Cerebellar nuclear complex (tissue), 1 donor: ENCODE results near the gene PROS1.

Experiments used
- DNase-seq, 2 experiments: peaks; one replicate each; lab custom pipeline; 2025; lab: John Stamatoyannopoulos, UW

The PROS1 gene

DNA sequence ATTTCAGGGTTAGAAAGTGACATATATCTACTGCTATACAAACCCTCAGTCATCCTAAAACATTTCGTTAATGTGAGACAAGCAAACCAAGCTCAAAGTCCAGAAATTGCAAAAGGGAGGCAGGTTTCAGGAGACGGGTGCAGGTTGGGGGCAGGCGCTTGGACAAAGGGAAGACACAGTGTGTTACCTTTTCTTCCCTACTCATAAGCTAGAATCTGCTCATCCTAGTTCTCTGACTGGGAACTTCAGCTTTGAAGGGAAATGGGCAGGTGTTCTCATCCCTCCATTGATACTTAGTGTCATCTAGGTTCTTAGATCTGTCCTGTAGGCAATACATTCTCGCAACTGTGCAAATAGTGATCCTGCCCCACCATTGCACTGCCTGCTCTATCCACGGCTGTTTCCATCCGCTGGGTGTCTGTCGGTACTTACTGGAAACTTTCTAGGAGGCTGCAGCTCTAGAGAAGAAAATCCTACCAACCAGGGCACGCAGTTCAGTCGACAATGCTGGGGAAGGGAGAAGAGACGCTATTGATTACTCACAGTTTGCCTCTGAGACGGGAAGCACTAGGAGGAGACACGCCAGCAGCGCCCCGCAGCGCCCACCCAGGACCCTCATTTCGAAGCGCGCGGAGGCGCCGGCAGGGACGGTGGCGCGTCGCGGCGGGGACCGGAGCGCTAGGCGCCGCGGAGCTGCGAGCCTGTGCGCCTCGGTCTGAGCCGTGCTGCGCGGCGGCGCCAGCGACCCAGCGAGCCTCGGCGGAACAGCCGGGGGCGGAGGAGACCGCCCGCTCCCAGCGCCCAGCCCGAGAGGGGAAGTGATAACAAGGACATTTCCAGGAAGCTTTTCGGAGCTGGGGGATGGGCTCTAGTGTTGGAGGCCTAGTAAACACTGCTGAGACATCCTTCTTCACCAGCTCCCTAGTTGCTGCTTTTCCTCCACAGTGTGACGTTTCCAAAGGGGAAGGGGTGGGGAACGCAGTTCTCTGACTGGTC lies at the start of gene PROS1:
TSS of gene PROS1 (minus strand) at position 766 of the 996 bp plus-strand sequence. CDS start at position 619, 147 bp downstream.
- DNase-seq = peak in 1 of 2 experiments; percentile 4

DNA sequence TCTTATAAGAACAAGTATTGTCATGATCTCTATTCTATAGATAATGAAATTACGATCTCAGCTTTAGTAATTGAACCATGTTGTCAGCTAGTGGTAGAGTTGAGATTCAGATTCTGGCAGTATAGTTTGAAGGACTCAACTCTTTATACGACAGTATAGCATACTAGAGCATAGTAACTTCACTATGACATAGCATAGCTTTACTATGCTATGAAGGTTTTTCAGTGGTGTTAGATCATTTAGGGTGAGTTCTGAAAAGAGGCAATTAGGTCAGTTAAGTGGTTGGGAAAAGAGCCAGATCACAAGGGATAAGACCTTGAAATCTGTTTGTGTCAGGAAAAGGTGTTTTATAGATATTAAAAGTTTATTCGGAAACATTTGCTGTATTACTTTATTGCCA lies 46.6 kb upstream of the PROS1 start:
- no peak for DNase-seq

DNA sequence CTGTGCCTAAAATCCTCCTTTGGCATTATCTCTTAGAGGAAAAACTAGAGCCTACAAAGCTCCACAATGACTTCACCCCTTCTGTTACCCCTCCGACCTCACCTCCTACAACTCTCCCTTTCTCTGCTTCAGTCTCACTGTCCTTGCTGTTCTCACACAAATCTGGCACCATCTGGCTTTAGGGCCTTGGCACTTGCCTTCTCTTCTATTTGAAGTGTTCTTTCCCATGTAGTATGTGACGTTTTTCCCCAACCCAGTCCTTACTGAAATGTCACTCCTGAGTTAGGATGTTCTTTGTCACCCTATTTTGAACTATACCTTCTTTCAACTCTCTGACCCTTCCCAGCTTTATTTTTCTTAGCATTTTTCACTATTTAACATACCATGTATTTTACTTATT lies 46.0 kb upstream of the PROS1 start:
- no peak for DNase-seq

DNA sequence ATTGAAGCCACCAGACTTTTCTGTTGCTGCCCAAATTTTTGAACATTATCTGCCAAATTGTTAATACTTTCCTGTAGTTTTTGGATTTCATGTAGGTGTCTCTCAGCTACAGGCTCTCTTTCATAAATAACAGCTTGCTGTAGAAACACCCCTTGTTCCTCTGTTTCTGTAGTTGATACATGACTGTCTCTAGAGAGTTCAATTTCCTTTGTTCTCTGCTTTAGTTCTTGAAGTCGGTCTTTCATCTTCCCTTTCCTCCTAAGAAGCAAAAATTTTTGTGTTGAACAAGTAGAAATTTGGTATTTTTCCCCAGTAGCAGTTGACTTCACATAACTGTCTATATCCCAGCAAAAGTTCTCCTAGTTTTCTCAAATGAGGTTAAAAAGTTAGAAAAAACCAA lies 41.3 kb upstream of the PROS1 start:
- DNase-seq = no peak

DNA sequence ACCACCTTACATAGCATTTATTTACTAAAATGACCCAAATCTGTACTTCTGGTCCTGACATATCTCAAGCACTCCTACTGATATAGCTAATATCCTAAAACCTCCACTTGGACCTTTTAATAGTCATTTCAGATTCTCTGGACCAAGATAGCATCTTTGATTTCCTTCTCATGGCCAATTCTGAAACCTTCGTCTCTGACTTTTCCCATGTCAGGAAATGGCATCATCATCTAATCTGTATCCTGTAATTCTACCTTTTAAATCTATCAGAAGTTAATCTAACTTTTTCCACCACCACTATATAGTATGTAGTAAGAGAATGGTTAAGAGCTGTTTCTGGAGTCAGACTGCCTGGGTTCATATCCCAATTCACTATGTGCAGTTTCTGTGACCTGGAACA lies 38.5 kb upstream of the PROS1 start:
- no peak for DNase-seq

DNA sequence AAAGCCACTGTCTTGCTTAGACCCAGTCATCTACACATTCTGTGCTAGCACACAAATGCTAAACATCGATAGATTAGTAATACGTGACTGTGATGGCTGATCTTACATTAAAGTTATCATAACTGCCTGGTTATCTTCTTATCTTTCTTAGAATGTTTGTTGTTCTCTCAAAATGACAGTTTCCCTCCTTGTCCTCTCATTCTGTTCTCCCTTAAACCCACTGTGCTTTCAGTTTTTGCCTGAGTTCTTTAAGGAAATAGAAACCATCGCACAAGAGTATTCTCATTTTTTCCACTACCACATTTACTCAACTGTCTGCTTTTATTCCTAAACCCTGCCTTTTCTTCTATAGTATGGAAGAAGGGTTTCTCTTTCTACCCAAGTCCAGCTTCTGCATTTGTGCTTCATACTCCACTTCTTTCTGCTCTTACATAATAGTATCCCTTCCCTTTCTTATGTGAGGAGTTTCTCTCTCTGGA lies 37.6 kb upstream of the PROS1 start:
- no peak for DNase-seq

DNA sequence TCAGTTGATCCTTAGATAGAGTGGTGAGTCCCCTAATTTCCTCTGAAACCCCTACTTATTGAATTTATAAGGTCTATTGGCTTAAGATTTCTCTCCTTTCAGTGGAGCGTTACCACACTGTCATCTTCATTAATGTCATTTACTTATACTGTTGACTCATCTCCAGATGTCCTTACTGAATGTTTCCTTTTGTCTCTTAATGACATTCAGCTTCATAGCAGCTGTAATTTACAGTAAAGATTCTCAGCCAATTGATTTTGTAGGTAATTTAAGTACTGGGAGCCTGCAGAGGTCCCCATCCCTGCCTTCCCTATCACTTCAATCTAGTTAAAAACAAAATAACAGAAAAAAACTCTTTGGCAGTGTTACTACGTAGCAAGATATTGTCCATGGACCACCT lies 35.9 kb upstream of the PROS1 start:
- DNase-seq = no peak

DNA sequence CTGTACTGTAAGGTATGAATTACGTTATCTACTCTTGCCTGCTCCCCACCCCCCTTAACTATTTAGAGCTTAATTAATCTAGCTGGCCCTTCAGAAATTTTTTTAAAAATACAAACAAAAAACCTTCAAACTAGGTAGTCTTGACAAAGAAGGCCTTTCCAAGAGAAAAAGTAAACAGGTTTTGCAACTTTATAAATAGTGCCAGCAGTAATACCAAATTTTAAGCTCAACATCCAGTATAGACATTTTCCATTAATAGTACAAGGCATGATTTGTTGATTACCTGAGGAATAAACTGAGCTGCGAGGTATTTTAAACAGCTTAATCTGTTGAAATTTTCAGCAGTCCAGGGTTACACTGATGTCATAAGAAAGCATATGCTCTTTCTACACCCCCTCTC lies 34.6 kb upstream of the PROS1 start:
- no peak for DNase-seq

DNA sequence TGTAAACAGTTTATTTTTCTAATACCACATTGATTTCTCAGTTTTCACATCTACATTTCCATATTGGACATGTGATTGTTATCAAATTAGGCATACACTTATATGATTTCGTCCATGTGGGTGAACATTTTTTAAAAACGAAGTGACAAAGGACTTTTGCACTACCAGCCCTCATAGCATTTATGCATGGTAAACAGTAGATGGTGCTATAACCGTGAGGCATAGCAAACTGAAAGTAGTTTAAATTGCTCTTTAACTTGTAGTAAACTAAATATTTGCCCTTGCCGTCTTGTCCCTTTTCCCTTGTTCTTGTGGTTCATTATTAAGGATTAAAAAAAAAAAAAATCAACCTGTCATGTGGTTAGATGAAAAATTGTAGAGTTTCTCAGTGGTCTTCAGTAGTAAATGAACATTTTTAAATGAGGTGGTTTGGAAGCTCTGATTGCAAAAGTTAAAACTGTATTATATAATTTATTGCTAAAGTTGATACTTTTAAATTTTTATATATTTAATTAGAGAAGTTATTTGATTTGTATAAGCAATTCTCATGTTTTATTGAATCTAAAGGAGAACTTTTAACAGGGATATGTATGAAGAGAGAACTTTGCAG lies 30.7 kb upstream of the PROS1 start:
- no peak for DNase-seq

DNA sequence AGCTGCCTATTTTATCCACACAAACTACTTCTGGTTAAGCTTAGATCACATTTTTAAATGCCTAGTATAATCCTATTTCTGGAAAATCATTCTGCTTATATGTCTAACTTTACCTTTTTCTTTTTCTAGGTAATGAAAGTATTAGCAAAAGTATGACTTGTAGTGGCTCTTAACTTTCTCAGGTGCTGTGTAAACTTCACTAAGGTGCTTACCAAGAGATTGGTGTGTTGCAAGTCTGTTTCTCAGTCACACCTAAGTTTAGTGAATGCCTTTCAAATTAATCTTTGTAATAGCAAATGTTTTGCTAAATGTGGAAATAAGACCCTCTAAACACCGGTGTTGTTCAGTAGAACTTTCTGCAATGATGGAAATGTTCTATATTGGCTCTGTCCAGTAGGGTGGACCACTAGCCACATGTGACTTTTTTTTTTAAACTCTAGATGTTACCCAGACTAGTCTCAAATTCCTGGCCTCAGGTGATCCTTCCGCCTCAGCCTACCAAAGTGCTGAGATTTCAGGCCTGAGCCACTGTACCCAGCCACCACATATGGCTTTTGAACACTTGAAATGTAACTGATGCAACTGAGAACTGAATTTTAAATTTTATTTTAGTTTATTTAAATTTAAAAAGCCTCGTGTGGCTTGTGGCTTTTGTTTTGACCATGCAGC lies 28.3 kb upstream of the PROS1 start:
- DNase-seq = no peak

DNA sequence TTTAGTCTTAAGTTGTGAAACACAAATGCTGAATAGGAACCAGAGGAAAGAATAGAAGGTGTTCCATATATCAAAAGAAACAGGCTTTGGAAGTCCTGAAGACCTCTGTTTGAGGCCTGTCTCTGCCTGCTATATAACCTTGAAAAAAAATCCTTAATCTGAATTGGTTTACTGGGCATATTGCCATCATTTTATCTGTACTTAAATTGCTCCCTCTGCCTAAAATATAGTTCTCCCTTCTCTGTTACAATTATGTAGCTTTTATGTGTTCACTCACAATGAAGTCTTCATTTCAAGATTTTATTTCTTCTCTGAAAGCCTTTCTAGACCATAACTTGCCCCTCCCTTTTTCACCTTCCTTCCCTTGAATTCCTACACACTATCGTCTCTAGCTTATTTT lies 27.5 kb upstream of the PROS1 start:
- no peak for DNase-seq

DNA sequence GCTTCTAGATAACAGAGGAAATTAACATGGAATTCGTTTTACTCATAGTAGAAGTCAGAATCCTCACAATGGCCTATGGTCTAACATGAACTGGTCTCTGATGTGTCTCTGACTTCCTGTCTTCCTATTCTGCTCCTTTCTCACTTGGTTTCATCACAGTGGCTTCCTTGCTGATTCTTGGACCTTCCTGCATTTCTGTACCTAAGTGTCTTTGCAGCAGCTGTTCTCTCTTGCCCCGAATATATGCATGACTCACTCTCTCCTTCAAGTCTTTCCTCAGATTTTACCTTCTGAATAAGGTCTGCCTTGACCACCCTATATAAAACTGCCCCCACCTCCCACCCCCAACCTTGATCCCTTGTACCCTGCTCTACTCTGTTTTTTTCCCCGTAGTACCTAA lies 20.4 kb upstream of the PROS1 start:
- DNase-seq = no peak

DNA sequence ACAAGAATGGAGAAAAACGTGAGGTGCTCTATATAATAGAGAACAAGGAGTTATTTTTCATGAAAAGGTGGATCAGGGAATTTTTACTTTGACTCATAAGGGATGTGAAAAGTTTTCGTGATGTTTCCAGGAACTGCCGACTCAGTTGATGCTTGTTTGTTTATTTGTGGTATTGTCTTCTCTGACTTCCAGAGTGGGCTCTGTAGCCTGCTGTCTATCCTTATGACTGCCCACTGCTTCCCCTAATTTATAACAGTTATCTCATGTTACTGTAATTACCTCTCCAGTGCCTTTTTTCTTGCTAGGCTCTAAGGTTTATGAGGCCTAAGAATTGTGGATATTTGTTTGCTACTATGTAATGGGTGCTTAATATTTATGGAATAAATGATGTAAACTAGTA lies 18.5 kb upstream of the PROS1 start:
- DNase-seq = no peak

DNA sequence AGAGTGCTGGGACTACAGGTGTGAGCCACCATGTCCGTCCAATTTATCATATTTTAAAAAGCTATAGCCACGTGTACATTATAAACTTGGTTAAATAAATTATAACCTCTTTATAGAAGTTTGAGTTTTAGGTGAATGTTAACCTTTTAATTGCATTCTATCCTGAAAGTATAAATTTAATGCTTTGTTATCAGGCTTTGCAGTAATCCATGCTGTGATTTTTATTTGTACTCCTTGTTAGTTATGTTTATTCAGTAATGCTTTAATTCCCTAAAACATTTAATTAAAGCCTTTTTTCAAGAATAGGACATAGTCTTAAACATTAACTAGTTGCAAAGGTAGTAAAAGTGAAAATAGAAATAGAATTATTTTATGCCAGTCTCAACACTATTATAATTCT lies 17.9 kb upstream of the PROS1 start:
- no peak for DNase-seq

DNA sequence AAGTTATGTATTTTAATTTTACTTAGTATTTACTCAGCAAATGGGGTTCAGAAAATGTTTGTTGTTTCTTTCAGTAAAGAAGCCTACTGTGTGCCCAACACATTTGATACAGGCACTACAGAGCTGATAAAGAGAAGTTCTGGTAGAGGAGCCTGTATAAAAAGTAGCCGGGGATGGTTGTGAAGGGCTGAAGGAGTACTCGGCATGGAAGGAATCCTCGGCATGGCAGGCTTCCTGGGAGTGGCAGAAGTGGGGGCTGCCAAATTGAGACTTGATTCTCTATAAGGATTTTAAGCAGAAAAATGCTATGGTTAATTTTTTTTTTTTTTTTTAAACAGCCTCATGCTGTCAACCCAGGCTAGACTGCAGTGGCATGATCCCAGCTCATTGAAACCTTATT lies 15.5 kb upstream of the PROS1 start:
- DNase-seq = no peak

DNA sequence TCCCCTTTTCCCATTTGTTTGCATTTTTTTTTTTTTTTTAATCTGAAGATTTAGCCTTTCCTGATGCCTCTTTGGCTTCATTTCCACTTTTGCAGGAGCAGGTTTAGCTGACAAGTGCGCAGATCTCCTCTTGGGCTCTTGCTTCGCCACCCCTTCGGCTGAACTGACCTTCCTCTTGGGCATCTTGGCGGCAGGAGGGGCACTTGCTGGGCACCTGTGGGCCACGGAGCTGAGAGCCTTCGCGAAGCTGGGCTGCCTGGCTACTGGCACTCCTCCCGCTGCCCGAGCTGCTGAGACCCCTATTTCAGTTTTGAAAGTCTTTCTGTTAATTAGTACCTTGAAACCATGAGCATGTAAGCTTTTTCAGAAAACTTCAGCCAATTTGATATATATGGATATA lies 15.1 kb upstream of the PROS1 start:
- DNase-seq = no peak

DNA sequence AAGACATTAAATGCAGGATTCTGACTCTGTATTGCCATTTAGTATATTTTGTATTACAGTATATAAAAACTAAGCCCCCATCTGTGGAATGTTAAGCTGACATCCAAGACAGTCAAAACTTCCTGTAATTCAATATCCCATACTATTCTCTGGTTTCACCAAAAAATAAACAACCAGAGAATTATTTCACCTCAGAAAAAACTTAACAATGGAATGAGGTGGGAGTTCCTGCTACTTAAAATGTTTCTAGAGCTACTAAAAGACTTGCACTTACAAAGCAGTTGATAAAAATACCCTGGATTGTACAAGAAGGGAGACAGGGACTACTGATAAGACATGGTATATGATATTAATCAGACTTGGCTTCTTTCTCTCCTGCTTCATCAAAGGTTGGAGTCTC lies 14.6 kb upstream of the PROS1 start:
- DNase-seq = no peak

DNA sequence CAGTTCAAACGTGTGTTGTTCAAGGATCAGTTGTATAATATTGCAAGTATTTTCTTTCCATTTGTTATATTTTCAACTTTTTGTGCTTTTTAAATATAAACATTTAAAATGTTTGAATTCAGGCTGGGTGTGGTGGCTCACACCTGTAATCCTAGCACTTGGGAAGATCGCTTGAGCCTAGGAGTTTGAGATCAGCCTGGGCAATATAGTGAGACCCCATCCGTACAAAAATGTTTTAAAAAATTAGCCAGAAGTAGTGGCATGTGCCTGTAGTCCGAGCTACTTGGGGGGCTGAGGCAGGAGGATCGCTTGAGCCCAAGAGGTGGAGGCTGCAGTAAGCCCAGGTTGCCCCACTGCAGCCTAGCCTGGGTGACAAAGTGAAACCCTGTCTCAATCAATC lies 10.9 kb upstream of the PROS1 start:
- no peak for DNase-seq

DNA sequence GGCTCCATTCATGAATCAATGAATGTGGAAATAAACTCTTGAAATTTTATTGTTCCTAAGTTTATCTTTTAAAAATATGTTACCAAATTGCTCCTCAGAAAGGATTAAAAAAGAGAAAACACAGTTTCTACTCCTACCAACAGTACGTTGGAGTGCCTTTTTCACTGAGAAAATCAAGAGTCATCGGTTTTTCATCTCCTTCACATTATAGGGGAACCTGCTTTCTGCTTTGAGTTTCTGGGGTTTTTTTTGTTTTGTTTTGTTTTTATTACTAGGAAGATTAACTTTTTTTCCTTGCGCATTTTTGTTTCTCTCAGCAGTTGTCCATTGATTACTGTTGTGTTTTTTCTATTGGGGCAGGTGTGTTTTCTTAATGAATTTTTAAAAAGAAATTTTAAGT lies 9.7 kb upstream of the PROS1 start:
- DNase-seq = no peak

DNA sequence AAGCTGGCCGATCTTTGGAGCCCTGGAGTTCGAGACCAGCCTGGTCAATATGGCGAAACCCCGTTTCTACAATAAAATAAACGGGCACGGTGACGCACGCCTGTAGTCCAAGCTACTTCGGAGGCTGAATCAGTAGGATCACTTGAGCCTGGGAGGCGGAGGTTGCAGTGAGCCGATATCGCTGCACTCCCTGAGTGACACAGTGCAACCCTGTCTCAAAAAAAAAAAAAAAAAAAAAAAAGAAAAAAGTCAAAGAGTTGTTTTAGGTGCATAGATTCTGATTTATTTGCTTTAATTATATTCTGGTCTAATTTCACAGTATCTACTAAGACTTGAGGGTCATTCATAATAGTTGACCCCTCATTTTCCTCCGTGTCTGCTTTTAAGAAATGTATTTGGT lies 8.0 kb upstream of the PROS1 start:
- no peak for DNase-seq

DNA sequence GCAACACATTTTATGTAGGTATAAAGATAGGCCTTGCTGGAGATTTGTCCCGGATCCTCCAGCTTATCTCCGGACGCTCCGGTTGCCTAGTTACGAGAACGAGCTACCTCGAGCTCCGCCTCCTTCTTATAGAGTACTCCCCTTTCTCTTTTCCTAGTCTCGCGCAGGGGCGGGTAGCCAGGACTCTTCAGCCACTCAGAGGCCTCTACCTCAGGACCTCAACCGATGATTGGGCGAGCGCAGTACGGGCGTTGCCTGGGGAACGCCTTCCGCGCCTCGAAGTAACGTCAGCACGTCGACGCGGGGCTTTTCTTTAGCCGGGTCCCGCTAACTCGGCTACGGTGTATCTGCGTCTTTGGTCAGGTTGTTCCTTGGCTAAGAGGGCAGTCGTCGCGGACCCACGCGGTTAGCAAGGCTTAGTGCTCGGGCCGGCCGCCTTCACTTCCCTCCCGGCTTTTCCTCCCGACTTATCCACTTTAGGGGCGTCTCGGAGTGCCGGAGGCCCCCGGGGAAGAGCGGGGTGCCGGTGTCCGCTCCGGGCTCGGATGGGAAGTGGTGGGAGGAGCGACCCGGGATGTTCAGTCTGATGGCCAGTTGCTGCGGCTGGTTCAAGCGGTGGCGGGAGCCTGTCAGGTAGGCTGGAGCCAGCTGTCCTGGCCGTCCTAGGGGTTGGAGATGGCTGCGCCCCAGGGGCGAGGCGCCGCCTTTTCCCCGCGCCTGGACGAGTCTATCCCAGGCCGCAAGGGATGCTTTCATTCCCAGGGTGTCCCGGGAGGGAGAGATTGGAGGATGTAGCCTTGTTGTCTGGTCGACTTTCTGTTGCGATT lies 6.4 kb upstream of the PROS1 start, which contains the start of gene ARL13B:
TSS of gene ARL13B (plus strand) at position 306 of the 827 bp plus-strand sequence. CDS start at position 575, 269 bp downstream.
- peak; percentile 83 to 97 for DNase-seq

DNA sequence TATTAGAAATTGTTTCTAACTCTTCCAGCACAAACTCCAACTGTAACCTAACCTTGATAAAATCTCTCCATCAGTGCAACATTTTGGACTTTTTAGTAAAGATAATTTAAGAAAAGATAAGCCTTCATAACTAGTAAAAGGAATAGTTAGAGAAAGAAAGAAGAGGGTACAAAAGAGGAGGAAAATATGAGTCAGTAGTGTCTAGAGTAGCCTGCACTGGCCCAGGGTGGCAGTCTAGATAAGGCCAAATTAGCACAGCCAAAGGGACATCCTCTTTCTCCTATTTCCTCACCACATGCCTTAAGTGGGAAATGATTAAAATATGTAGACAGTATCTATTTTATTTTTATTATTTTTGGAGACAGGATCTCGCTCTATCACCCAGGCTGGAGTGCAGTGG lies 3.7 kb downstream of the PROS1 start:
- no peak for DNase-seq
